Hepatocyte (in vitro differentiated cells): Measurements from ENCODE around the gene PGK1. TPM values are rescaled to one million over a fixed set of nuclear protein-coding genes. Genes with fewer than 3 reads are reported as not detected.

Experiments
- DNase-seq: peaks from one replicate; pipeline ENCODE4 v3.0.0-alpha.2; 2016; ENCODE audit warnings: low spot score
- H2AFZ ChIP-seq: fragments of 200-600 bp; sonication (generic); 2 replicates; pipeline ENCODE4 v1.6.0; 2016; ENCODE audit warnings: antibody characterized with exemption, mild to moderate bottlenecking
- H3K27ac ChIP-seq: fragments of 200-600 bp; sonication (generic); 2 replicates; pipeline ENCODE4 v1.5.1; 2016; ENCODE audit warnings: mild to moderate bottlenecking
- H3K27me3 ChIP-seq: fragments of 200-600 bp; sonication (generic); 2 replicates; pipeline ENCODE4 v1.6.1; 2016
- H3K36me3 ChIP-seq: fragments of 200-600 bp; sonication (generic); replicated peaks from 2 replicates; pipeline ENCODE4 v1.5.1; 2016; ENCODE audit warnings: low read depth; ENCODE audit not compliant: insufficient read depth
- H3K4me1 ChIP-seq: fragments of 200-600 bp; sonication (generic); 2 replicates; pipeline ENCODE4 v1.5.1; 2016; ENCODE audit warnings: mild to moderate bottlenecking, moderate library complexity; ENCODE audit not compliant: insufficient read depth
- H3K4me2 ChIP-seq: fragments of 200-600 bp; sonication (generic); 2 replicates; pipeline ENCODE4 v1.6.0; 2016
- H3K4me3 ChIP-seq: fragments of 200-600 bp; sonication (generic); 2 replicates; pipeline ENCODE4 v1.5.1; 2016; ENCODE audit warnings: mild to moderate bottlenecking
- H3K79me2 ChIP-seq: fragments of 200-600 bp; sonication (generic); 2 replicates; pipeline ENCODE4 v1.6.0; 2017; ENCODE audit warnings: mild to moderate bottlenecking
- H3K9me2 ChIP-seq: fragments of 200-600 bp; sonication (generic); replicated peaks from 2 replicates; pipeline ENCODE4 v1.6.0; 2017; ENCODE audit warnings: mild to moderate bottlenecking; ENCODE audit not compliant: insufficient read depth
- H3K9me3 ChIP-seq: fragments of 200-600 bp; sonication (generic); 2 replicates; pipeline ENCODE4 v1.5.1; 2016; ENCODE audit warnings: low read depth, mild to moderate bottlenecking
- H4K20me1 ChIP-seq: fragments of 200-600 bp; sonication (generic); 2 replicates; pipeline ENCODE4 v1.6.0; 2016; ENCODE audit warnings: mild to moderate bottlenecking; ENCODE audit not compliant: insufficient read depth, poor library complexity, severe bottlenecking
- CTCF ChIP-seq: fragments of 200-600 bp; sonication (generic); IDR thresholded peaks from 2 replicates; pipeline ENCODE4 v1.5.1; 2016; ENCODE audit warnings: antibody characterized with exemption, mild to moderate bottlenecking; ENCODE audit not compliant: poor library complexity
- EZH2 ChIP-seq: fragments of 200-600 bp; sonication (generic); IDR thresholded peaks from 2 replicates; pipeline ENCODE4 v1.6.1; 2016; ENCODE audit warnings: antibody characterized with exemption, mild to moderate bottlenecking, borderline replicate concordance
- EZH2phosphoT487 ChIP-seq: fragments of 200-600 bp; sonication (generic); IDR thresholded peaks from one replicate; pipeline ENCODE4 v1.6.1; 2018; ENCODE audit warnings: antibody characterized with exemption, mild to moderate bottlenecking, low read depth, moderate library complexity; ENCODE audit not compliant: unreplicated experiment, severe bottlenecking
- WGBS: methylation state at CpG from one replicate; pipeline ENCODE4 v1.1.6; 2016; ENCODE audit warnings: low lambda C conversion rate; ENCODE audit errors: missing lambda C conversion rate; 5-methylcytosine and 5-hydroxymethylcytosine counted together
- polyA plus RNA-seq: library from polyadenylated mRNA; unstranded; fragments of >200 nt; fragmentation: Nextera tagmentation; extraction: Ambion mirVana; gene quantifications from 2 replicates; pipeline ENCODE4 v1.2.1, GENCODE V29; 2016
- total RNA-seq: library from RNA; depleted of rRNA; stranded (reverse); fragments of >200 nt; gene quantifications from 2 replicates; pipeline ENCODE4 v1.2.3, GENCODE V29; 2014

The PGK1 gene
- total and polyA plus RNA-seq, 2 experiments from 2014 or later: 255 to 283 TPM

DNA sequence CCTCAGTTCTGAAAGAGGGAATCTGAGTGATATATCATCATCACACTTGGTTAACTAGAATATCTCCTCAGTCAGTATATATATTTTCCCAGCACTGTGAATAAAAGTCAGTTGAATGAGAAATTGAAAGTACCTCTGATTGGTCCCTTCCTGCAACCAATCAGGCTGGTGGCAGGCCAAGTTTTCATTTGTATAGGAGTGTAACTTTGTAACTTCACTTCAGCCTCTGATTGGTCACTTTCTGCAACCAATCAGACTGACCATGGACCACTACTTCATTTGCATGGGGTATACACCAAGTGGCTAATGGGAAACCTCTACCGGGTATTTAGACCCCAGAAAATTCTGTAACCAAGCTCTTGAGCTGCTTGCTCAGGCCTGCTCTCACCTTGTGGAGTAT, 2.0 kb upstream of the PGK1 start:
- whole genome bisulfite sequencing: 96% methylated on average over 1 of the region's 1 CpG
- Histone ChIP-seq H3K9me2 (no peaks in the 10 kb centered on the region), H3K79me2 (peaks cover 24% of the 10 kb centered on the region), H3K9me3 (no peaks in the 10 kb centered on the region), H2AFZ (no peak overlapping the region), H3K27me3 (no peaks in the 10 kb centered on the region), H3K27ac (no peak overlapping the region), H3K4me3 (no peak overlapping the region), H4K20me1 (peaks cover 21% of the 10 kb centered on the region), H3K36me3 (no peaks in the 10 kb centered on the region), H3K4me2 (no peak overlapping the region), H3K4me1 (peaks cover 5% of the 10 kb centered on the region)
- no peak for DNase-seq
- TF ChIP-seq EZH2 (no peak), CTCF (no peak), EZH2phosphoT487 (no peak)

GRCh38 chrX:78103001-78103622, 936 bp upstream of the PGK1 start:
- DNase-seq: no peak
- WGBS: 85% methylated on average over 23 of the region's 23 CpGs
- H3K79me2 ChIP-seq: peaks cover 34% of the 10 kb centered on the region
- H3K36me3 ChIP-seq: no peaks in the 10 kb centered on the region
- peaks cover 31% of the 10 kb centered on the region for H4K20me1 ChIP-seq
- no peaks in the 10 kb centered on the region for H3K9me2 ChIP-seq
- peak overlapping the region; percentile 94 for H3K27ac ChIP-seq
- H3K27me3 ChIP-seq: no peaks in the 10 kb centered on the region
- no peaks in the 10 kb centered on the region for H3K9me3 ChIP-seq
- peak overlapping the region; percentile 62 for H2AFZ ChIP-seq
- no peak overlapping the region for H3K4me3 ChIP-seq
- TF ChIP-seq EZH2 (no peak), EZH2phosphoT487 (no peak), CTCF (no peak)
- H3K4me2 ChIP-seq: peak overlapping the region; percentile 70
- H3K4me1 ChIP-seq: peaks cover 5% of the 10 kb centered on the region

DNA sequence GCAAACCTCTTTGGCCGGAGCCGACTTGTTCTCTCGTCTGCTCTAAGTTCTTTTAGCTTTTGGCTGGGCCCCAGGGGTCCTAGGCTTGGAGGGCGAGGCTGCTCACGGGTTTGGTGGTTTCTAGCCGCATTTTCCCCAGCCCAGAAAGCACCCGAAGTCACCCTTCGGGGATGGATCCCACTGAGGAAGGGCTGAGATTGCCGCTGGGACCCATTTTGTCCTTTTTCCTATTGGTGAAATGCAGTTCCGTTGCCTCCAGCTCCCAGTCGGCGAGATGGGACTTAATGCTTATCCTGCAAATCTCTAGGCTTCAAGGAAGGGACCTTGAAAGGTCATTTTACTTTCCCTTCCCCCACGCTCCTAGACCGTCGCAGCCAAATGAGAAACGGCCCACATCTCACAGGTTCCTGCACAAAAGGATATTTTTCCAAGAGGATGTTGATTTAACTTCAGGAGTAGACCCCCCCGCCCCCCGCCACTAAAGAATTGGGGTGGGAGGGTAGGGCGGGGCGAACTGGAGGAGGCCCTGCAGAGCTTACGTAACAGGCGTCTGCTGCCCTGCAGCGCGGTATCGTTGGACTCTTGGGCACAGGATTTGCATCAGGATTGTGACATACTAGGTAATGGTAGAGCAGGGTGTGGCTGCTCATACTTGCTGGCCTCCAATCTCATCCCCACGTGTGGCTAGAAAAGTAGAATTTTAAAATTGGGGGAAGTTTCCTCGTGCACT, 564 bp downstream of the PGK1 start:
- H3K9me2 ChIP-seq: no peaks in the 10 kb centered on the region
- 50% methylated on average over 21 of the region's 27 CpGs for WGBS

More for the DNA sequence above, 564 bp downstream of the PGK1 start:
- Histone ChIP-seq H3K4me2 (peak overlapping the region; percentile 78), H4K20me1 (peaks cover 46% of the 10 kb centered on the region), H3K27me3 (no peaks in the 10 kb centered on the region), H3K4me1 (peaks cover 5% of the 10 kb centered on the region), H3K27ac (peak overlapping the region; percentile 99), H2AFZ (no peak overlapping the region), H3K36me3 (no peaks in the 10 kb centered on the region), H3K4me3 (peak overlapping the region; percentile 80), H3K9me3 (no peaks in the 10 kb centered on the region), H3K79me2 (peaks cover 49% of the 10 kb centered on the region)
- peak; percentile 72 for DNase-seq
- TF ChIP-seq CTCF (no peak), EZH2phosphoT487 (no peak), EZH2 (no peak)
